A549 (cell line): ENCODE data around the gene SGSM1. TPM values are rescaled to one million over a fixed set of nuclear protein-coding genes. Genes with fewer than 3 reads are reported as not detected.

ENCODE experiments used
- ATAC-seq, 2 experiments: fragments of 200-7000 bp in 1 of 2; fragments of >200 bp in 1 of 2; cut with Nextera tagmentation in 1 of 2; cut with Tn5 transposase in 1 of 2; 3 replicates each; pipeline versions ENCODE4 v1.8.0 to v1.9.1; 2018 to 2020; ENCODE audit warnings: mild to moderate bottlenecking in 1 of 2, moderate library complexity in 1 of 2
- CTCF ChIA-PET: fragments of 300-600 bp; sonication (Branson Sonifier 250); formaldehyde crosslinking; extraction: SDS; loops from one replicate; lab custom pipeline; 2021; ENCODE audit warnings: antibody characterized with exemption, inconsistent platforms; lab: Yijun Ruan, JAX
- POLR2A ChIA-PET: fragments of 350-600 bp; formaldehyde crosslinking; extraction: SDS; loops from one replicate; lab custom pipeline; 2021; ENCODE audit warnings: antibody characterized with exemption, inconsistent platforms; lab: Yijun Ruan, JAX
- DNase-seq, 2 experiments: peaks; one replicate each; pipeline versions ENCODE4 v3.0.0 to v3.0.0-alpha.2; 2011 to 2016; ENCODE audit warnings: low read depth in 1 of 2, low spot score in 1 of 2
- FAIRE-seq: peaks from 2 replicates; lab custom pipeline; 2011; peaks lifted over from hg19 to GRCh38; lab: Jason Lieb, UNC
- H3K27ac ChIP-seq, 2 experiments: fragments of >200 bp; sonication (Bioruptor Twin); formaldehyde crosslinking; 3 replicates each; pipeline ENCODE4 v1.5.1; 2016 to 2017
- H3K4me1 ChIP-seq: fragments of >200 bp; sonication (Bioruptor Twin); formaldehyde crosslinking; 3 replicates; pipeline ENCODE4 v1.6.1; 2016
- H3K4me2 ChIP-seq: fragments of >200 bp; sonication (Bioruptor Twin); formaldehyde crosslinking; 3 replicates; pipeline ENCODE4 v1.6.1; 2016
- H3K4me3 ChIP-seq: fragments of >200 bp; sonication (Bioruptor Twin); formaldehyde crosslinking; 3 replicates; pipeline ENCODE4 v1.5.1; 2016
- H3K9me3 ChIP-seq: fragments of >200 bp; sonication (Bioruptor Twin); formaldehyde crosslinking; 3 replicates; pipeline ENCODE4 v1.6.1; 2016
- CBX2 ChIP-seq: fragments of 200-600 bp; sonication (generic); IDR thresholded peaks from 2 replicates; pipeline ENCODE4 v1.6.1; 2016; ENCODE audit warnings: low read depth, mild to moderate bottlenecking, borderline replicate concordance
- CBX8 ChIP-seq: fragments of 200-600 bp; sonication (generic); IDR thresholded peaks from 2 replicates; pipeline ENCODE4 v1.6.1; 2016
- CHD2 ChIP-seq: fragments of 150-350 bp; IDR thresholded peaks from 2 replicates; pipeline ENCODE4 v1.6.1; 2014; ENCODE audit warnings: low read length; ENCODE audit not compliant: partially characterized antibody
- CHD4 ChIP-seq: fragments of 200-600 bp; sonication (generic); IDR thresholded peaks from 2 replicates; pipeline ENCODE4 v1.6.1; 2016; ENCODE audit warnings: antibody characterized with exemption, mild to moderate bottlenecking, borderline replicate concordance
- EP300 ChIP-seq, 2 experiments: fragments of >200 bp; sonication (Bioruptor Twin); formaldehyde crosslinking; IDR thresholded peaks; 2 replicates in 1 of 2; 3 replicates in 1 of 2; pipeline ENCODE4 v1.6.1; 2016 to 2017
- ESRRA ChIP-seq: fragments of 150-350 bp; IDR thresholded peaks from 2 replicates; pipeline ENCODE4 v1.6.1; 2014; ENCODE audit warnings: mild to moderate bottlenecking, low read length, borderline replicate concordance
- FOSB ChIP-seq: fragments of 250-450 bp; sonication (Bioruptor Pico); IDR thresholded peaks from 2 replicates; pipeline ENCODE4 v1.5.0; 2020; ENCODE audit warnings: mild to moderate bottlenecking, moderate library complexity
- FOXS1 ChIP-seq: fragments of 250-450 bp; sonication (Bioruptor Pico); IDR thresholded peaks from 2 replicates; pipeline ENCODE4 v1.5.0; 2020; ENCODE audit warnings: mild to moderate bottlenecking, moderate library complexity
- GATA3 ChIP-seq: IDR thresholded peaks from 2 replicates; pipeline ENCODE4 v1.6.1; 2012; ENCODE audit warnings: borderline replicate concordance
- HMGXB4 ChIP-seq: fragments of 250-450 bp; sonication (Bioruptor Pico); IDR thresholded peaks from 2 replicates; pipeline ENCODE4 v1.5.0; 2021; ENCODE audit warnings: mild to moderate bottlenecking, moderate library complexity, borderline replicate concordance
- HOXB13 ChIP-seq: fragments of 250-450 bp; sonication (Bioruptor Pico); IDR thresholded peaks from 2 replicates; pipeline ENCODE4 v1.5.0; 2020; ENCODE audit warnings: low read depth, mild to moderate bottlenecking, moderate library complexity
- JUNB ChIP-seq: fragments of >200 bp; sonication (Bioruptor Twin); formaldehyde crosslinking; IDR thresholded peaks from 2 replicates; pipeline ENCODE4 v1.6.1; 2016
- KDM5A ChIP-seq: fragments of 200-600 bp; sonication (generic); IDR thresholded peaks from 2 replicates; pipeline ENCODE4 v1.6.1; 2016; ENCODE audit warnings: antibody characterized with exemption, mild to moderate bottlenecking
- NFE2L2 ChIP-seq: fragments of 150-350 bp; conservative IDR thresholded peaks from 2 replicates; pipeline ENCODE4 v1.6.1; 2014; ENCODE audit warnings: low read length
- NR3C1 ChIP-seq: fragments of >200 bp; sonication (Bioruptor Twin); formaldehyde crosslinking; IDR thresholded peaks from 3 replicates; pipeline ENCODE4 v1.6.1; 2017
- RAD21 ChIP-seq, 2 experiments: fragments of >200 bp in 1 of 2; sonication (Bioruptor Twin) in 1 of 2; formaldehyde crosslinking in 1 of 2; IDR thresholded peaks in 1 of 2; conservative IDR thresholded peaks in 1 of 2; 2 replicates in 1 of 2; 3 replicates in 1 of 2; pipeline ENCODE4 v1.6.1; 2012 to 2018; ENCODE audit warnings: inconsistent platforms in 1 of 2
- RFX5 ChIP-seq: fragments of 450-650 bp; IDR thresholded peaks from 2 replicates; pipeline ENCODE4 v1.7.1; 2014; ENCODE audit warnings: antibody characterized with exemption, mild to moderate bottlenecking, moderate library complexity
- RNF2 ChIP-seq: fragments of 200-600 bp; sonication (generic); IDR thresholded peaks from 2 replicates; pipeline ENCODE4 v1.6.1; 2016; ENCODE audit warnings: low read depth, mild to moderate bottlenecking, antibody characterized with exemption, moderate library complexity, borderline replicate concordance
- SREBF2 ChIP-seq: fragments of 450-650 bp; IDR thresholded peaks from 2 replicates; pipeline ENCODE4 v1.6.1; 2014; ENCODE audit warnings: mild to moderate bottlenecking, moderate library complexity
- TP53 ChIP-seq: fragments of 250-450 bp; sonication (Bioruptor Pico); IDR thresholded peaks from 2 replicates; pipeline ENCODE4 v1.5.0; 2021; ENCODE audit warnings: mild to moderate bottlenecking, moderate library complexity
- USF2 ChIP-seq: fragments of 450-650 bp; IDR thresholded peaks from 2 replicates; pipeline ENCODE4 v1.6.1; 2014; ENCODE audit warnings: antibody characterized with exemption
- ZFP36 ChIP-seq: fragments of 450-650 bp; IDR thresholded peaks from 2 replicates; pipeline ENCODE4 v1.6.1; 2014; ENCODE audit warnings: borderline replicate concordance; ENCODE audit not compliant: partially characterized antibody
- WGBS: methylation state at CpG from one replicate; pipeline ENCODE4 v1.1.6; 2017; ENCODE audit errors: missing lambda C conversion rate; 5-methylcytosine and 5-hydroxymethylcytosine counted together
- polyA plus RNA-seq, 4 experiments: library from polyadenylated mRNA; depleted of rRNA in 3 of 4; stranded (reverse); fragments of >200 nt; fragmentation: RNase III in 1 of 4; extraction: RNeasy Plus Mini Kit Qiagen cat#74134 plus additional on column Dnase treatment in 1 of 4; gene quantifications; 2 replicates in 3 of 4; 3 replicates in 1 of 4; pipeline ENCODE4 v1.2.3, GENCODE V29; 2011 to 2017
- TF ChIP-seq, protein P1 (sequence below): fragments of >200 bp; sonication (Bioruptor Twin); formaldehyde crosslinking; IDR thresholded peaks from 2 replicates; pipeline ENCODE4 v1.6.1; 2016

Gene SGSM1
- polyA plus RNA-seq, 2 of the 4 experiments (the other 2 are of a cell fraction): 0.50 to 1.4 TPM

GRCh38 chr22:24761888-24762675 is 43.9 kb upstream of the SGSM1 start:
- ChIA-PET POLR2A (no interaction called here), CTCF (interaction anchor here (1.2 kb wide), 1 partner anchor 10 kb away, joined by 10 read pairs; no protein-coding TSS in a partner anchor)
- WGBS: 67% methylated on average over 10 of the region's 10 CpGs

DNA sequence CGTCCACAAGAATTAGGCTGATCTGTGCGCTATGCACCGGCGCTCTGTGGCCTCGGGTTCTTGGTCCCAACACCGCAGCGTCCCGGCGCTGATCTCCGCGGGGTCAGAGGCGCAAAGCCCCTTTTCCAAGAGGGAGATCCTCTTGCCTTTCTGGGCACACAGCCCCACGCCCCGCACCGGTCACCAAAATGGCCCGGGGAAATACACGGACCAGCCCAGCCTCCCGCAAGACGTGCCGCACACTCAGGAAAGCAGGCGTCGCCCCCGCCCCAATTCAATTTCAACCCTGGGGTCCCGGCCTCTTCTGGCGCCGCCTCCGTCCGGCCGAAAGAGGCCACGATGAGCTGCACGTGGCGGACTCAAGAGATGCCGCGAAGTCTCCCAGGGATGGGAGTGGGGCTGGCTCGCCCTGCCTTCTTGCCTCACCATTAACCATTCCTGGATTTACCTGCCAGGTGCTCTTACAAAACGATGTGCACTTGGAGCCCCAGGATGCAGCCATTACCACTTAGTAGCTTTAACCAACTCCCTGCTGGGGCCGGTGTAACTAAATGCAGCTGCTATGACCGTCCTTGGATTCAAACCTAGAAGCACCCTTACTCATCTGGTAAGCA is 42.0 kb upstream of the SGSM1 start:
- FAIRE-seq (no peak), ATAC-seq (no peak), DNase-seq (no peak)
- POLR2A ChIA-PET: no interaction called here
- H3K9me3 ChIP-seq: no peaks in the 10 kb centered on the region
- CTCF ChIA-PET: interaction anchor here (1.0 to 1.3 kb wide), 2 partner anchors 8 to 132 kb away, joined by 3 read pairs; no protein-coding TSS in a partner anchor
- 81% methylated on average over 16 of the region's 38 CpGs for WGBS
- no peak overlapping the region for H3K4me2 ChIP-seq
- no peak overlapping the region for H3K27ac ChIP-seq
- no peak overlapping the region for H3K4me3 ChIP-seq
- TF ChIP-seq NFE2L2 (no peak), RNF2 (no peak), NR3C1 (no peak), CBX8 (no peak), USF2 (no peak), JUNB (no peak), ZFP36 (no peak), CBX2 (no peak), TP53 (CRISPR knock-in tag) (no peak), FOXS1 (CRISPR knock-in tag) (no peak), RAD21 (conservative IDR thresholded peaks at IDR 0.05 in 1 of 2, IDR thresholded peaks at IDR 0.05 in 1 of 2) (no peak), SREBF2 (no peak), EP300 (IDR thresholded peaks at IDR 0.05) (no peak), GATA3 (no peak), FOSB (CRISPR knock-in tag) (no peak), CHD2 (no peak), RFX5 (no peak)
- TF ChIP-seq, protein P1, sequence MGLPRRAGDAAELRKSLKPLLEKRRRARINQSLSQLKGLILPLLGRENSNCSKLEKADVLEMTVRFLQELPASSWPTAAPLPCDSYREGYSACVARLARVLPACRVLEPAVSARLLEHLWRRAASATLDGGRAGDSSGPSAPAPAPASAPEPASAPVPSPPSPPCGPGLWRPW: no peak
- no peaks in the 10 kb centered on the region for H3K4me1 ChIP-seq

More at GRCh38 chr22:24761888-24762675, 43.9 kb upstream of the SGSM1 start:
- TF ChIP-seq KDM5A: no peak
- TF ChIP-seq ESRRA: no peak
- TF ChIP-seq HOXB13: no peak
- TF ChIP-seq EP300 (IDR thresholded peaks at IDR 0.05): no peak
- TF ChIP-seq NFE2L2: no peak
- TF ChIP-seq HMGXB4 (CRISPR knock-in tag): no peak
- no peak for TF ChIP-seq CHD4
- no peak for FAIRE-seq
- H3K4me1 ChIP-seq: no peaks in the 10 kb centered on the region
- DNase-seq: no peak
- 0 out of 6 replicates have a peak, but pooled peaks of 1 of the 2 experiments have one; percentile 30 for ATAC-seq
- H3K4me3 ChIP-seq: no peak overlapping the region
- H3K27ac ChIP-seq: no peak overlapping the region
- no peak overlapping the region for H3K4me2 ChIP-seq
- H3K9me3 ChIP-seq: no peaks in the 10 kb centered on the region
